Fibroblast of pulmonary artery (primary cell): ENCODE results near the gene WDR91.
A peak's percentile ranks its signal among the peaks of the same experiment; 100 is the strongest.

Experiments
- DNase-seq: peaks from one replicate; pipeline ENCODE4 v3.0.0-alpha.2; 2010; ENCODE audit warnings: low read depth
- H3K4me3 ChIP-seq: replicated peaks from 2 replicates; pipeline ENCODE4 v1.5.1; 2011; ENCODE audit warnings: low read depth, mild to moderate bottlenecking, control low read depth, low read length, moderate library complexity
- CTCF ChIP-seq: IDR thresholded peaks from 2 replicates; pipeline ENCODE4 v1.5.1; 2011; ENCODE audit warnings: mild to moderate bottlenecking, control low read depth, low read length, inconsistent platforms; ENCODE audit errors: missing control alignments

Gene WDR91

GRCh38 chr7:135143885-135144668 lies 67.2 kb downstream of the WDR91 start:
- no peak for TF ChIP-seq CTCF
- H3K4me3 ChIP-seq, result no peak overlapping the region
- DNase-seq, result peak; percentile 57
